ENCODE results near the gene ATP10D.

ATP10D gene

GRCh38 chr4:47598896-47599295 is 113.8 kb downstream of the ATP10D start:
- DNase-seq, result no peak

- no peak for DNase-seq
These were observed 121.4 kb downstream of the ATP10D start for GRCh38 chr4:47606482-47606881.

- DNase-seq, result no peak
These were observed 127.3 kb downstream of the ATP10D start for GRCh38 chr4:47612116-47613023.

GRCh38 chr4:47615385-47615784 is 130.3 kb downstream of the ATP10D start:
- DNase-seq, result no peak

GRCh38 chr4:47617607-47618006 is 132.5 kb downstream of the ATP10D start:
- DNase-seq, result no peak

- DNase-seq, result no peak
These were observed 134.6 kb downstream of the ATP10D start for GRCh38 chr4:47619691-47620090.

- DNase-seq, result no peak
These were observed 136.1 kb downstream of the ATP10D start for GRCh38 chr4:47621181-47621580.

- DNase-seq, result no peak
These were observed 139.0 kb downstream of the ATP10D start for GRCh38 chr4:47624031-47624441.

- DNase-seq, result no peak
These were observed 146.1 kb downstream of the ATP10D start for GRCh38 chr4:47631161-47631560.

GRCh38 chr4:47639531-47639930 is 154.5 kb downstream of the ATP10D start:
- no peak for DNase-seq

- DNase-seq, result no peak
These were observed 155.8 kb downstream of the ATP10D start for GRCh38 chr4:47640911-47641310.

GRCh38 chr4:47641755-47642154 is 156.7 kb downstream of the ATP10D start:
- DNase-seq, result no peak

GRCh38 chr4:47642191-47642830 is 157.2 kb downstream of the ATP10D start:
- DNase-seq, result no peak
